Measurements from ENCODE around the gene AFTPH.
"Not testable (repeated sequence)": the region's sequence is repeated elsewhere in the genome, so short reads cannot be mapped to it uniquely, and the experiment has no call there.

AFTPH gene

DNA sequence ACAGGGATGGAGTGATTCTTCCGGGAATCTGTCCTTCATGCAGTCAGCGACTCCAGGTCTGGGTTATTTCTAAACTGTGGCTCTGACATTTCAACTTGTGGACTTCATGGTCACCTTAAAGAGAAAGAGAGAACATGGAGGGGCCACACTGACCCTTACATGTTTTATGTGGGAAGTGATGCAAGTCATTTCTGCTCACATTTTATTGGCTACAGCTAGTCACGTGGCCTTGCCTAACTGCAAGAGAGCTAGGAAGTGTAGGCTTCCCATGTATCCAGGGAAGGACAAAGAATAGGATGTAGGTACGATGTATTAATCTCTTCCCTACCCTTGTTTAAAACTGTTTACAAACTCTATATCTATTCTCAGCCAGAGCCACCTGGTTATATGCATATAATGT lies 30.3 kb upstream of the AFTPH start:
- no peak for DNase-seq (ENCODE audit: low read depth in 2 of 2)

DNA sequence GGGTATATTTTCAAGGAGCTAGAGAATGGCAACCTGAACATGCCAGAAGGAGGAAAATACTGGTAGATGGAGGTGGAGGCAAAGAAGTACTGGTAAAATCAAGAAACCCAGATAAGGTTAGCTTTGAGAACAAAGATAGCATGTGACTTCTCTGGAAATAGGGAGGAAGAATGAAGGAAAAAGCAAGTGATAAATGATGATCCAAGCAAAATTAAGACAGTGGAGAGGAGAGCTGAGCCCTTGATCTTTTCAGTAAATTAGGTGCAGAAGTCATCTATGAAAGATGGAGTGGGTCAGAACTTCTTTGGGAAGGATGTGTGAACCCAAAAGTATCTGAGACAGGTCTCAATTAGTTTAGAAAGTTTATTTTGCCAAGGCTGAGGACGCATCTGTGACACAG lies 25.7 kb upstream of the AFTPH start:
- no peak for DNase-seq (ENCODE audit: low read depth in 2 of 2)

DNA sequence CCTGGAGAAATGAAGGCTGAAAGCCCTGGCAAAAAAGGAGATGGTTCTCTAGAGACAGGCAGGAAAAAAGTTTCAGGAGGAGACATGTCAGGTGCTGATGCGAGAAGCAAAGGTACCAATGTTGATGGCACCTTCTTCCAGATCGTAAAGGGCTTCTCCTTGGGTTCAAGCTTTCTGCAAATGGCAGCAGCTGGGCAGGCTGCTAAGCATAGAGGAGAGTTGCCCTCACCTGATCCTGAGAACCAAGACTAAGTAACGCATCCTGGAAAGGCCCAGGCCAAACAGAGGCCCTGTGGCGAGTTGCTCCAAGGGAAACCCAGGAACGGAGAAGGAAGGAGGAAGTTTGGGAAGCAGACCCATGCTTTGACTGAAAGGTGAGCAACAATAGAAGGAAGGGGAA lies 23.6 kb upstream of the AFTPH start:
- no peak for DNase-seq (ENCODE audit: low read depth in 2 of 2)

DNA sequence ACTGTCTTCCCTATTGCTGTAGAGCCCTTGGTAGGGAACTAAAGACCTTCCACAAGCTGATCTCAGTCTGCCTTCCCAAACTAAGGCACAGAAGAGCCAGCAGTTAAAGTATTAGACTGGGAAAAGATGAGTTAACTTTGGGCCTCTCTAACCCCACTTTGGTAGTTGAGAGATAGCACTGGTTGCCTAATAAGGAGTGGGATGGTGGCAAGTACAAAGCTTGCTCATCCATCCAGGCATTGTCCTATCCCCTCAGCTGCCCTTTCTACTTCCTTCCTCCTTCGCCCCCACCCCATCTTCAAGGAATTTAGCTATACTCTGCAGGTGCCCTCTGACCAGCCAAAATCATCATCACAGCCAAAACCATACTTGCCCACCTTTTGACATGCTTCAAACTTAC lies 22.2 kb upstream of the AFTPH start:
- DNase-seq (ENCODE audit: low read depth in 2 of 2) = no peak

DNA sequence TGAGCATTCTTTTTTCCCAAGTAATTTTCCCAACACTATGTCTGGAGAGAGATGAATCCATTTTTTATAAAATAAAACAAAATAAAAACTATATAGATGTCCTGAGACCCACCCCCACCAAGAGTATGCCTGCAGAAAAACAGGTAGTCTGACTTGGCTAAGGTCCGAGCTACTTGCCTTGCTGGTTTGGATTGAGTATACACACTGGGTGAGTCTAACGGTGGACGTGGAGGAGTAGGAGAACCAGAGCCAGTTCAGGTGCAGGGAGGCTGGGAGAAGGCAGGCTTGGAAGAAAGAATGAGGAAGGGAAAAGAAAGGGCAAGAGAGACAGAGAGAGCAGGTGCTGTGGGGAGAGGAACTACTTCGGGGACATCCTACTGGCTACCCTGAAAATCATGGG lies 21.3 kb upstream of the AFTPH start:
- DNase-seq (ENCODE audit: low read depth in 2 of 2) = no peak

DNA sequence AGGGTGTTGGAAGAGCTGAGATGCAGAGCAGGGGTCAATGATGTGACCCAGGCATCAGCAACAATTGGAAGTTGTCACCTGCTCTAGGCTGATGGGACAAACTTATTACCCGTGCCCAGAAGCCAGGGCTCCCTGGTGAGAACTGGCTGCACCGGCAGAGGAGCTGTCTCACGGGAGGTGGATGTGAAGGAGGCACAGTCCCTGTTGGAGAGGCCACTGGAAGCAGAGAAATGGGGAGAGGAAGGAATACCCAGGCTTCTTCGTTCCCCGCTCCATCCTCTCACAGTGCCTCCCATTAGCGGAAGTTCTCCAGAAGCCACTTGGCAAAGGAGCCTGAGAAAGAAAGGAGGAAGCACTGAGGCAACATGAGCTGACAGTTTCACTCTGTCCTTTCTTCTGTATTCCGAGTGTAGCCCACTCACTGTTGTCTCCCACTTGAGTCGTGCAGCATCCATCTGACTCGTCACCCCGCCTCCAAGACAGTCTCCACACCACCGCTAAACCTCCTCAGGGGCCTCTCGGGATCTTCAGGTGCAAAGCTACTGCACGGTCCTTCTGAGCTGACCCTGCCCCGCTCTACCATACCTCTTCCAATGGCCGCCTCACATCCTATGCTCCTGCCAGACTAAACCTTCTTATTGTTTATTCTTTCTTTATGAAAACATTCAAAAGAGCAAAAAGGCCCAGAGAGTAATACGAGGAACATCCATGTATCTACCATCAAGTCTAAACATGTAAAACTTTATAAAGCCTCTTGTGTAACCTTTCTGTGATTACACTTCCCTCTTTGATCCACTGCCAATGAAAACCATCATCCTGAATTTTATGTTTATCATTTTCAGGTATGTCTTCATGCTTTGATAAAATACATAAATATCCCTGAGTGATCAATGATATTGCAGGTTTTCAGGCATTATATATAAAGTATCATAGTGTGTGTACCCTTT lies 19.1 kb upstream of the AFTPH start:
- DNase-seq (ENCODE audit: low read depth in 2 of 2) = no peak

DNA sequence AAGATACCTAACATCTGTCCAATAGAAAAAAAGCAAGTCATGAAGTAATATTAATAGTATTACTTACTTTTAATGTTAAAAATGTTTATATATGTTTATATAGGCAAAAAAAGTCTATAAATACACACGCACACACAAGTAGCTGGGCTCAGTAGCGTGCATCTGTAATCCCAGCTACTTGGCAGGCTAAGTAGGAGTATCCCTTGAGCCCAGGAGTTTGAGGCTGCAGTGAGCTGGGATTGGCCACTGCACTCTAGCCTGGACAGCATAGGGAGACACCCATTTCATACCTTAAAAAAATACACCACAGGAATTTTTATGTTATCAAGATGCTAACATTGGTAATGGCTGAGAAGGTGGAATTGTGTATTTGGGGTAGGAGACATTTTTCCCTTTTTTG lies 17.4 kb upstream of the AFTPH start:
- DNase-seq (ENCODE audit: low read depth in 2 of 2) = no peak

DNA sequence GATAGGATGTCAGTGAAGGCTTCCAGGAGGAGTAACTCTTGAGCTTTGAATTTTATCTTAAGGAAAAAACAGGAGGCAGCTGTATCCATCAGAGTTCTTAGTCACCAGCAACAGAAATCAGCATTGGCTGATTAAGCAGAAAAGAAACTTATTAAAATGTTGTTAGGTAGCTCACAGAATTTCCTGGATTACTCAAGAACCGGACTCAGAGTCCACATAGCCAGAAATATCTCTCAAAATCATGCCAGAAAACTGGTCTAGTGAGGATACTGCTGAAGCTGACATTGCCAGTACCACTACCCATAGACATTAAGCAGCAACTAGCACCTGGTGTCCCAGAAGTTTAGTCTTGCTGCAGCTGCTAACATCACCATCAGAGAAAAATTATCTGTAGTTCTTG lies 10.1 kb upstream of the AFTPH start:
- DNase-seq (ENCODE audit: low read depth in 2 of 2) = no peak

DNA sequence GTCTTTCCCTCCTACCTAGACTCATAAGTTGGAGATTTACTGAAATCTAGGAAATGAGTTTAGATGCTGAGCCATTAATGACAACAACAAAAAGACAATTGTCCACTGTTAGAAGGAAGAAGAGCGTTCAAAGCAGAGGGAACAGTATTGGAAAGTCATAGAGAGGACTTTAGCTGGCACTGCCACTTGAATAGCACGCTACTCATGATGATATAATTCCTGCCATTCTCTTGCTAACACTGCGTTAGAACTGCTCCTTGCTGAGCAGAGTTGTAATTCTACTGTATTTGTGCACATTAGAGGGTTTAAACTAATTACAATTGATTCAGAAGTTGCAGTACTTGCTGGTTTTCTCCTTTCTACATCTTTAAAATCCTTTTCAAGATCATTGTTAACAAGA lies 9.0 kb upstream of the AFTPH start:
- no peak for DNase-seq (ENCODE audit: low read depth in 2 of 2)

DNA sequence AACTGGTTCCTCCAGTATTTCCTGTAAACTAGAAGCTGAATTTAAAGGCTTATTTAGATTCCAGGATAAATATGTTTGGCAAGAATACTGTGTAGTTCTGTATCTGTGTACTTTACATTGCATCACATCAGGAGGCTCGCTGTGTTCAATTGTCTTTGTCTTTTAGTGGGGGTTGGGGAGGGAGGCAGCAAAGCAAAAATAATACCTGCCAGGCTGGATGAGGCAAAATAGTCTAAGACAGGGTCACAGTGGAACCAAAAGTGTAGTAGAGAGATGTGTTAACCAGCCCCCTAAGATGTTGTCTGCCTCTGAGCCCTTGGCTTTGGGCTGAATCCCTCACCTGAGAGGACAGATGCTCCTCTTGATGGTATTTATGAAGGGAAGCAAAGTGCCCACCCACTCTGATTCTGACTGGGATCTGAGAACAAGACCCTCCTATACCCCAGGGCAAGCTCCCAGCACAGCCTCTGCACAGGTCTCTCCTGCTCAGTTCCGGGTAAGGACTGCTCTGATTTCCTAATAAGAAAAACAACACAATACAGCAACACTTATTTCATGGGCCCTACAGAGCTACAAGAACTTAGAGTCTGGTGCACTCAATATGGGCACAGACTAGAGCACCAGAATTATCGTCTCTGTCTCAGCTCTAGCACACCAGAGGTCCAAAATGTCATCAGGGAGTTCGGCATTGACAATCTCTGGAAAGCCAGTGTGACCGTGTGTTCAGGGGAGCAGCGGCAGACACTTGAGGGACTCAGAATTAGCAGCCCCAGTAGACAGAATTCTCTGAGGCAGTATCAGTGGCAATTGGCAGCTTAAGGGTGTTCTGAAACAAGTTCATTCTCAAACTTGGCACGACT lies 7.2 kb upstream of the AFTPH start:
- no peak for DNase-seq (ENCODE audit: low read depth in 2 of 2)

DNA sequence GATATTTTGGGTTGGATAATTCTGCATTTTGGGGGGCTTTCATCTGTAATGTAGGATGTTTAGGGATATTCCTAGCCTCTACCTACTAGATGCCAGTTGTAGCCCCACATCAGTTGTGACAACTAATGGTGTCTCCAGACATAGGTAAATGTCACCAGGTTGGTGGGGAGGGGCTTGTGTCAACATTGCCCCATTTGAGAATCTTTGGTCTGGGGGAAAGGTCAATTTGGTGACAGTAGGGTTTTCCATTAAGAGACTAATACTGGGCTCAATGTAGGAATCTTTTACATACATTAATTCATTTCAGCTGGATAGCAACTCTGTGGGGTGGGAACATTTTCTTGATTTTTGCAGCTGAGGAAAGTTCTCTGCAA lies 6.6 kb upstream of the AFTPH start:
- no peak for DNase-seq (ENCODE audit: low read depth in 2 of 2)

DNA sequence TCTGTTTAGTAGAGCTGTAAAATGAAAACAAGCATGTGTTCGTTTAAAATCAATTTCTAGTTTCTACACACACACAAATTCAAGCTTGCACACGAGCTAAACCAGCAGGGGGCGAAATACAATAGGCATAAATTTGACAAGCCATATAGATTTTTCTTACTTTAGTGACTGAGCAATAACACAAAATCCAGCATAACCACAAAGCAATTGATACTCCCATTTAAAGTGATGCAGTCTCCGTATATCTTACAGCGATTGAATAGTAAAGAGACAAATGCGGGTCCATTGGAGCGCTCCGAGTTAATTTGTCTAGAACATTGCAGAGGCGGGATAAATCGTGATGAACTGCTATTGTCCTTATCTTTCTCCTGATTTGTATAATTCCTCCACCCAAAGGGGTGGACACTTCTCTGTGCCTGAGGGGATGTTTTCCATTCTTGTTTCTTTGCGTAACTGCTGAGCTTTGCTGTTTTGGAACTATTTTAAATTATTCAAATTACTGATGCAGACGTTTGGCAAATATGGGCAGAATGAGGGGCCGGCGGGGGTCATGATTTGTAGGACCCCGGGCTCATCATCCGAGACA lies 1.2 kb upstream of the AFTPH start:
- DNase-seq (ENCODE audit: low read depth in 2 of 2) = peak; percentile 61 to 63

DNA sequence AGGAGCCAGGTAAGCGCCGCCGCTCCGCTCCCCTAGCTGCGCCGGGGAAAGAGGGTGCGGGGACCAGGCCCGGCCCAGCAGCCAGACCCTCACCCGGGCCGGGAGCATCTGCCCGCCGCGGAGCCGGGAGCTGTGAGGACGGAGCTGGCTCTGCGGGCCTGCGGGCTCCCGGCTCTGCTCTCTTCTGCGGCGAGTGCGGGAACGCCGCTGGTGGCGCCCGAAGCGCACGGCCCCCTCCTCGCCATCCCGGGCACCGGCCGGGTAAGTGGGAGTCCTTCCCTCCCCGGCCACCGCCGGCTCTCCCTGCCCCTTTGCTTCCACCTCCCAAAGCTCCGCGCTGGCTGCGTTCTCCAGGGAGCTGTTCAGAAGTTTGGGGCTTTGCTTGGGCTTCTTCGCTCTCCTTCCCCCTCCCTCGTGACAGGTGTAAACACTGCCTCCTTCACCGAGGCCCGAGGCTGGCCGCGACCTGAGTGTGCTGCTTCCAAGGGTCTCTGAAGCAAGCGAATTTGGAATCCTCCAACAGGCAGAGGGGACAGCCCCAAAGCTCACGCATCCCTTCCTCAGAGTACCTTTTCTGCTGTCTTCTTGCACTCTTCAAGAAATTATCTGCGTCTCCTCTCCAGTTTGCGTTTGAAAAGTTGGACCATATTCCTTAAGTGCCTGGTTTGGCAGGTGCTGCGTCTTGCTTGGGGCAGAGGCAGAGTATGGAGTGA lies 632 bp downstream of the AFTPH start:
- DNase-seq (ENCODE audit: low read depth in 2 of 2) = no peak

DNA sequence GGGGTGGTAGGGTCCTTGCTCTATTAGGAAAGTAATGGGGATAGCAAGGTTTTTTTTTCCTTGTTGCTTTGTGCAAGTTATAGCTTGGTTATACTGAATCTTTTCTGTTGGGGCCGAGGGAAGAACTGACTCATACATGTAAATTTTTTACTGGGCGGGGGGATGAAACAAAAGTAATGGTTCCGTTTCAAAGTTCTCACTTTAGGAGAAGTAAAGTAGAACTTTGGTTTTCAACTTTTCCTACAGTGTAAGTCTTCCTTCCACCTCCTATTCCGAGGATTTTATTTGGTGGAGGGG lies 1.1 kb downstream of the AFTPH start:
- no peak for DNase-seq (ENCODE audit: low read depth in 2 of 2)

DNA sequence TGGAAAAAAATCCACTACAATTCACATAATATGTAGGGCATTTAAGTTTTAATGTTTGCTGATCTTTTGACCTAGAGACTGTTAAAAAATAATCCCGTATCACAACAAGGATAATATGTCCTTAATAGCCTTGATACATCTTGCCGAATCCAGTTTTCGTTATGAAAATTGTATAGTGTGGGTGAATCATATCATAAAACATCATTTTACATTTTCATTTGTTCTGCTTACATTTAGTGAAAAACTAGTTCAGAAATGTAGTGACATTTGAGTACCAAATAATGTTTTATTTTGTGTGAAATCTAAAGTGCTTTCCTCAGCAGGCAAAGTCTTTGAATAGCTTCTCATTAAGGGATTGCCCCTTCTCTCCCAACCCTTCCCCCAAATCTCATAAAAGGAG lies 1.9 kb downstream of the AFTPH start:
- DNase-seq (ENCODE audit: low read depth in 2 of 2) = no peak

DNA sequence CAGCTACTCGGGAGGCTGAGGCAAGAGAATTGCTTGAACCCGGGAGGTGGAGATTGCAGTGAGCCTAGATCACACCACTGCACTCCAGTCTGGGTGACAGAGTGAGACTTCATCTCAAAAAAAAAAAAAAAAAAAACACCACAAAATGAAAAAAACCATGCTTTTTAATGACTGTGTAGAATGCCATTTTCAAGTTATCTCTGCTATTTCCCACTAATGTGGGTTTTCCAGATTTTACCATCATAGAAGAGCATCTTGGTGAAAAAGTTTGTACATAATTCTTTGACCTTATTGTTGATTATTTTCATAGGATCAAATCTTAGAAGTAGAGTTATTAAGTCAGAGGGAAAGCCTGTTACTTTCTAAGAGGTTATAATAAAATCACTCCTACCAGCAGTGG lies 6.8 kb downstream of the AFTPH start:
- DNase-seq (ENCODE audit: low read depth in 2 of 2) = not testable (repeated sequence)

DNA sequence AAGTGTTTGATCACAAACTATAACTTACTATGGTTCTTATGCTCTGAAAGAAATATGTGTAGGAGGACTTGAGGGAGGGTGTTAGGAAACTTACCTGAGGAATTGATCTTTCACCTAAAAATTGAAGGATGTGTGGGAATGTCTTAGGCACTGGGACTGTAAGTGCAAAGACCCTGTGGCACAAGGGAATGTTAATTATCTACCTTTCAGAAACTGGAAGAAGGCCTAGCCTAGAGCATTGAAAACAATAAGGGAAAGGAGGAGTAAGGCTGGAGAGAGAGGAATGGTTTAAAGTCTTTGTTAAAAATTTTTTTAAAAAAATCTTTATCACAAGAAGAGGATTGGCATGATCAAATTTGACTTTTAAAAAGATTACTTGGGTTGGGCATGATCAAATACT lies 7.9 kb downstream of the AFTPH start:
- DNase-seq (ENCODE audit: low read depth in 2 of 2) = no peak

DNA sequence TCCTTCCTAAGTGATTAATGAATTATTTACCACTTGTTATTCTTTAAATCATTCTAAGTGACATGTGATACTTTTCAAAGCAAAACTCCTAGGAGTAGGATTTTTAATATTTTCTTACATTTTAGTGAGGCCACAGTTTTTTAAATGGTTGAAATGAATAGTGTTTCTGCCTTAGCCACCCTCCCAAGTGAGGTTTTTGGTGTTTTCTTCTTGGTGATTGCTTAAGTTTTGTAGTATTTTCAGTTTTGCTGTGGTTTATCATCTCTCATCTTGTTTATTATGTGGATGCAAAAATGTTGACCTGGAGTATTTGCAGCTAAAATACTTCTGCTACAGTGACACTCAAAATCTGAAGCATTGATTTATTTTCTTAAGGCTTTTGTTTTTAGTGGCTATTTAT lies 9.8 kb downstream of the AFTPH start:
- DNase-seq (ENCODE audit: low read depth in 2 of 2) = no peak

DNA sequence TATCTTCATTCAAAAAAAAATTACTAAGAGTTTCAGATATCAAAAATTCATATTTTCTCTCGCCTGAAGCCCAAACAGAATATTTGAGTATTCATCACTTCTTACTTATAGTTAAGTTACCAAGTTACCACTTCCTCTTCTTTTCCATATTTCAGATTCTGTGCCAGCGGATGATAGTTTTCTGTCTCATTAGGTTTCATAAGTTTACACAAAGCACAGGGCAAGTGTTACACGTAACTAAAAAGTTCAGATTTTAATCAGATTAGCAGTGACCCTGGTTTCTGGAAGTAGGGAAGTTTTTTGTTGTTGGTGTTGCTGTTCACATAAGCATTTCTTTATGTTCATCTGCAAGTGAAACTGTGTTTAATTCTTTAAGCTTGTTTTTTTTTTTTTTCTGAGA lies 10.2 kb downstream of the AFTPH start:
- DNase-seq (ENCODE audit: low read depth in 2 of 2) = no peak

DNA sequence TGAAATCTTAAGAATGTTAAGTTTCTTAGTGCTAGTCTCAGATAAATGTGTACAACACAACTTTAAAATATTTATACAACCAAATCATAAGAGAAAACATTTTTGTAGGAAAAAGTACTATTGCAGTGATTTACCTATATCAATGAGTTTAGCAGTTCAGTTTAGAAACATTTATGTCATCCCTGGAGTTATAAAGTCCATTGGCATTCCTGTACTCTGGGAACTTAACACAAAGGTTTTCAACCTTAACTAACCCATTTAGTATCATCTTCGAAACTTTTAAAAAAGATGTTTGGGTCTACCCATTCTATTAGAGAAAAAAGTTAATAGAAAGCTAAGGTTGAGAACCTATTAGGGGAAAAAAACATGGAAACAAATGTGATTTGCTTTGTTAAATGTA lies 10.9 kb downstream of the AFTPH start:
- no peak for DNase-seq (ENCODE audit: low read depth in 2 of 2)

DNA sequence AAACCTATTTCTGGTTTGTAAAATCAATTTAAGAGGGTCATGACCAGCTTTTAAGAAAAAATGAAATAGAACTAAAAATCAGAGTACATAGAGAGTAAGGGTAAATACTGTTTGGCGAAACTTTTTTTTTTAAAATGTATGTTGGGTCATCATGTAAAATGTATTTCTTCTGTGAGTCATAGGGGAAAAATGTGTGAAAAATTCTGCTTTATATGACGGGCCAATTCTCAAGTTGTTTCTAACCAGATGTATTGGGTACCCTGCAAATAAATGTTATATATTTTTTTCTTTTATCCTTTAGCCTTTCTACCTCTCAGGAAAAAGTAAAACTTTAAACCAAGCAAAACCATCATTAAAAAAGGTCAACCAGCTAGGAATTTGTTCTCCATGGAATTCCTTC lies 13.9 kb downstream of the AFTPH start:
- peak; percentile 28 to 39 for DNase-seq (ENCODE audit: low read depth in 2 of 2)

DNA sequence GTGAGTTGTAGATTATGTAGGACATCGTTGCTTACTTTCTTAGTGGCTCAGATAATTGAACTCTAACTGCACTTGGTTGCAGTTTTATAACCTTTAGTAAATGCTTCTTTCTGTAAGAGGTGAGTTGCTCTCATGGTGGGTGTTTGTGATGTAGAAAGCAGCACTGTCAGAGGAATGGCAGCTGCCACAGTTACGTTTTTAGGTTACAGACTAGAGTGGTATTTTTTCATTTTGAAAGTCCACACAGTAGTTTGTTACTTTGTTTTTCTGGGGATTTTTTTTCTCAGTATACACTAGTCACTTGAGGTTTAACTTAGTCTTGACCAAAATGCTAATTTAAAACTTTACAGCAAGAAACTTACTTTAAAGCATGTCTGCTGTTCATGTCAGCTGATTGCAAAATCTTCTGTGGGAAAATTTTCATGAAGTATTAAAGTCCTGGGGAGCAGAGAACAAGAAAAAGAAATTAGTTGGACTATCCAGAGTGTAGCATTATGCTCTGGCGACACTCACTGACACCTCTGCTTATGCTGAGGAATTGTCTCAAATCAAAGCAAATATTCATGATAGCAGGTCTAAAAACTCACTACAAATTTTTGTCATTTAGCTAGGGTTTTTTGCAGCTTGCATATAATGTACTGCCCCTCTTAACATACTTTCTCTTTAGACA lies 14.8 kb downstream of the AFTPH start:
- no peak for DNase-seq (ENCODE audit: low read depth in 2 of 2)
